ENCODE data around the gene COL6A5.

Gene COL6A5

GRCh38 chr3:130423064-130423463 lies 77.6 kb downstream of the COL6A5 start:
- Histone ChIP-seq H3K27me3 (ENCODE audit: insufficient read depth, poor library complexity, severe bottlenecking) (peaks cover 8% of the 10 kb centered on the region), H3K4me3 (replicated peaks; ENCODE audit: insufficient read depth, low read length) (no peak overlapping the region), H3K27ac (replicated peaks) (no peak overlapping the region)
- DNase-seq (ENCODE audit: low read depth in 1 of 2, low spot score in 1 of 2) = no peak
- TF ChIP-seq POLR2AphosphoS5 (IDR thresholded peaks at IDR 0.05; ENCODE audit: low read depth) (no peak), SPI1 (IDR thresholded peaks at IDR 0.05; ENCODE audit: borderline replicate concordance, low read depth) (no peak), CTCF (IDR thresholded peaks at IDR 0.05; ENCODE audit: insufficient read depth, low read length) (no peak), GABPA (IDR thresholded peaks at IDR 0.05; ENCODE audit: low read depth) (no peak)
- TF ChIP-seq, protein P1, sequence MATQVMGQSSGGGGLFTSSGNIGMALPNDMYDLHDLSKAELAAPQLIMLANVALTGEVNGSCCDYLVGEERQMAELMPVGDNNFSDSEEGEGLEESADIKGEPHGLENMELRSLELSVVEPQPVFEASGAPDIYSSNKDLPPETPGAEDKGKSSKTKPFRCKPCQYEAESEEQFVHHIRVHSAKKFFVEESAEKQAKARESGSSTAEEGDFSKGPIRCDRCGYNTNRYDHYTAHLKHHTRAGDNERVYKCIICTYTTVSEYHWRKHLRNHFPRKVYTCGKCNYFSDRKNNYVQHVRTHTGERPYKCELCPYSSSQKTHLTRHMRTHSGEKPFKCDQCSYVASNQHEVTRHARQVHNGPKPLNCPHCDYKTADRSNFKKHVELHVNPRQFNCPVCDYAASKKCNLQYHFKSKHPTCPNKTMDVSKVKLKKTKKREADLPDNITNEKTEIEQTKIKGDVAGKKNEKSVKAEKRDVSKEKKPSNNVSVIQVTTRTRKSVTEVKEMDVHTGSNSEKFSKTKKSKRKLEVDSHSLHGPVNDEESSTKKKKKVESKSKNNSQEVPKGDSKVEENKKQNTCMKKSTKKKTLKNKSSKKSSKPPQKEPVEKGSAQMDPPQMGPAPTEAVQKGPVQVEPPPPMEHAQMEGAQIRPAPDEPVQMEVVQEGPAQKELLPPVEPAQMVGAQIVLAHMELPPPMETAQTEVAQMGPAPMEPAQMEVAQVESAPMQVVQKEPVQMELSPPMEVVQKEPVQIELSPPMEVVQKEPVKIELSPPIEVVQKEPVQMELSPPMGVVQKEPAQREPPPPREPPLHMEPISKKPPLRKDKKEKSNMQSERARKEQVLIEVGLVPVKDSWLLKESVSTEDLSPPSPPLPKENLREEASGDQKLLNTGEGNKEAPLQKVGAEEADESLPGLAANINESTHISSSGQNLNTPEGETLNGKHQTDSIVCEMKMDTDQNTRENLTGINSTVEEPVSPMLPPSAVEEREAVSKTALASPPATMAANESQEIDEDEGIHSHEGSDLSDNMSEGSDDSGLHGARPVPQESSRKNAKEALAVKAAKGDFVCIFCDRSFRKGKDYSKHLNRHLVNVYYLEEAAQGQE (IDR thresholded peaks at IDR 0.05; ENCODE audit: insufficient replicate concordance, low read depth) = no peak

- Histone ChIP-seq H3K27me3 (ENCODE audit: insufficient read depth, poor library complexity, severe bottlenecking) (peaks cover 8% of the 10 kb centered on the region), H3K4me3 (replicated peaks; ENCODE audit: insufficient read depth, low read length) (no peak overlapping the region), H3K27ac (replicated peaks) (no peak overlapping the region)
- DNase-seq (ENCODE audit: low read depth in 1 of 2, low spot score in 1 of 2) = no peak
- TF ChIP-seq SPI1 (IDR thresholded peaks at IDR 0.05; ENCODE audit: borderline replicate concordance, low read depth) (no peak), POLR2AphosphoS5 (IDR thresholded peaks at IDR 0.05; ENCODE audit: low read depth) (no peak), GABPA (IDR thresholded peaks at IDR 0.05; ENCODE audit: low read depth) (no peak), CTCF (IDR thresholded peaks at IDR 0.05; ENCODE audit: insufficient read depth, low read length) (no peak)
- TF ChIP-seq, protein P1 (IDR thresholded peaks at IDR 0.05; ENCODE audit: insufficient replicate concordance, low read depth) = no peak
These were observed 79.4 kb downstream of the COL6A5 start for GRCh38 chr3:130424837-130425236.

DNA sequence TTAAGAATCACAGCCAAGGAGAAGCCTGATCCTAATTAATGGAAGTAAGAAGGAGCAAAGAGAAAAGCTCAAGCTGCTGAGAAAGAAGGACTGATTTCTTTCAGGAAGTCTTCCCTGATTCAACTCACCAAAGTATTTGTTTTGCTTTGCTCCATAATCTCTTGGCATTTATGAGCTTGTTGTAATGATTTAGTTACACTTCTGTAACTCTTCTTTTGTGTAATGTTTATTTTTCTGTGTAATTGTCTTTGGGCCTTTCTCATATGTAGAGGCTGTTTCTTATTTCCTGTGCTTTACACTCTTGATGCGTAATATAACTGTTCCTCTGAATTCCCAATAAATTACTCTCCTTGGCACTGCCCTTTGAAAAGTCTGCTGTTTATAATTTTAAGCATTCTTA lies 80.0 kb downstream of the COL6A5 start:
- Histone ChIP-seq H3K27ac (replicated peaks) (no peak overlapping the region), H3K27me3 (ENCODE audit: insufficient read depth, poor library complexity, severe bottlenecking) (peaks cover 5% of the 10 kb centered on the region), H3K4me3 (replicated peaks; ENCODE audit: insufficient read depth, low read length) (no peak overlapping the region)
- no peak for TF ChIP-seq SPI1 (IDR thresholded peaks at IDR 0.05; ENCODE audit: borderline replicate concordance, low read depth)
- no peak for TF ChIP-seq GABPA (IDR thresholded peaks at IDR 0.05; ENCODE audit: low read depth)
- no peak for TF ChIP-seq CTCF (IDR thresholded peaks at IDR 0.05; ENCODE audit: insufficient read depth, low read length)
- TF ChIP-seq, protein P1 (IDR thresholded peaks at IDR 0.05; ENCODE audit: insufficient replicate concordance, low read depth) = no peak
- no peak for TF ChIP-seq POLR2AphosphoS5 (IDR thresholded peaks at IDR 0.05; ENCODE audit: low read depth)
- DNase-seq (ENCODE audit: low read depth in 1 of 2, low spot score in 1 of 2) = no peak
